HG02884 (cell line): ENCODE measurements around the gene SPO11.

Experiments
- ATAC-seq: cut with Tn5 transposase; IDR thresholded peaks from one replicate; pipeline ENCODE4 v1.9.1; 2021; ENCODE audit warnings: mild to moderate bottlenecking, moderate library complexity; ENCODE audit not compliant: unreplicated experiment

The SPO11 gene

GRCh38 chr20:57329608-57330221 lies at the start of gene SPO11:
Gene SPO11 (plus strand): TSS chr20:57329803. CDS start chr20:57329868, 65 bp downstream.
- ATAC-seq, result no peak

GRCh38 chr20:57280221-57280620 lies 49.4 kb upstream of the SPO11 start:
- ATAC-seq, result no peak

- no peak for ATAC-seq
These were observed 47.7 kb upstream of the SPO11 start for GRCh38 chr20:57281900-57282299.

GRCh38 chr20:57282670-57283361 lies 46.8 kb upstream of the SPO11 start:
- no peak for ATAC-seq

GRCh38 chr20:57283860-57284259 lies 45.7 kb upstream of the SPO11 start:
- ATAC-seq, result no peak

- no peak for ATAC-seq
These were observed 42.4 kb upstream of the SPO11 start for GRCh38 chr20:57287007-57287880.

- ATAC-seq, result no peak
These were observed 41.7 kb upstream of the SPO11 start for GRCh38 chr20:57287901-57288300.

- ATAC-seq, result no peak
These were observed 40.8 kb upstream of the SPO11 start for GRCh38 chr20:57288651-57289277.

GRCh38 chr20:57289391-57290177 lies 40.0 kb upstream of the SPO11 start:
- ATAC-seq, result no peak

GRCh38 chr20:57290178-57290484 lies 39.5 kb upstream of the SPO11 start:
- ATAC-seq, result no peak

- ATAC-seq, result no peak
These were observed 38.6 kb upstream of the SPO11 start for GRCh38 chr20:57291003-57291402.

- no peak for ATAC-seq
These were observed 37.9 kb upstream of the SPO11 start for GRCh38 chr20:57291694-57292093.

- ATAC-seq, result no peak
These were observed 37.0 kb upstream of the SPO11 start for GRCh38 chr20:57292611-57293010.

GRCh38 chr20:57293995-57294394 lies 35.6 kb upstream of the SPO11 start:
- no peak for ATAC-seq

- ATAC-seq, result no peak
These were observed 35.1 kb upstream of the SPO11 start for GRCh38 chr20:57294550-57294949.

- ATAC-seq, result no peak
These were observed 31.1 kb upstream of the SPO11 start for GRCh38 chr20:57298457-57298856.

- ATAC-seq, result no peak
These were observed 28.6 kb upstream of the SPO11 start for GRCh38 chr20:57301026-57301425.

GRCh38 chr20:57306747-57307146 lies 22.9 kb upstream of the SPO11 start:
- no peak for ATAC-seq

- ATAC-seq, result no peak
These were observed 20.9 kb upstream of the SPO11 start for GRCh38 chr20:57308451-57309271.
